ENCODE measurements around the gene AMIGO1.

Gene AMIGO1

GRCh38 chr1:109532365-109533136 lies 23.0 kb upstream of the AMIGO1 start:
- FAIRE-seq = no peak

- no peak for FAIRE-seq
Measured at GRCh38 chr1:109531826-109532364, 22.4 kb upstream of the AMIGO1 start.

- FAIRE-seq = no peak
Measured at GRCh38 chr1:109531380-109531779, 21.9 kb upstream of the AMIGO1 start.

- FAIRE-seq = no peak
Measured at GRCh38 chr1:109530457-109531087, 21.0 kb upstream of the AMIGO1 start.

- no peak for FAIRE-seq
Measured at GRCh38 chr1:109529881-109530456, 20.4 kb upstream of the AMIGO1 start.

- no peak for FAIRE-seq
Measured at GRCh38 chr1:109528712-109529111, 19.2 kb upstream of the AMIGO1 start.

GRCh38 chr1:109527846-109528695 lies 18.5 kb upstream of the AMIGO1 start:
- FAIRE-seq = no peak

GRCh38 chr1:109527098-109527811 lies 17.7 kb upstream of the AMIGO1 start:
- FAIRE-seq = no peak

GRCh38 chr1:109523706-109524105 lies 14.2 kb upstream of the AMIGO1 start:
- no peak for FAIRE-seq

- FAIRE-seq = no peak
Measured at GRCh38 chr1:109522026-109522425, 12.5 kb upstream of the AMIGO1 start.

GRCh38 chr1:109521002-109521951 lies 11.8 kb upstream of the AMIGO1 start:
- FAIRE-seq = no peak

GRCh38 chr1:109517337-109517736 lies 7.8 kb upstream of the AMIGO1 start:
- FAIRE-seq = no peak

GRCh38 chr1:109516872-109517271 lies 7.3 kb upstream of the AMIGO1 start:
- FAIRE-seq = no peak

- no peak for FAIRE-seq
Measured at GRCh38 chr1:109514846-109515245, 5.3 kb upstream of the AMIGO1 start.

GRCh38 chr1:109513110-109513710 lies 3.7 kb upstream of the AMIGO1 start:
- FAIRE-seq = no peak

GRCh38 chr1:109508873-109509175 lies 703 bp downstream of the AMIGO1 start:
- no peak for FAIRE-seq

GRCh38 chr1:109508001-109508872 lies 1.3 kb downstream of the AMIGO1 start:
- FAIRE-seq = no peak

- FAIRE-seq = no peak
Measured at GRCh38 chr1:109504974-109505373, 4.6 kb downstream of the AMIGO1 start.

- FAIRE-seq = no peak
Measured at GRCh38 chr1:109503935-109504334, 5.6 kb downstream of the AMIGO1 start.

- no peak for FAIRE-seq
Measured at GRCh38 chr1:109502364-109502851, 7.1 kb downstream of the AMIGO1 start.

Data from TTC549 (cell line).